Endothelial cell of umbilical vein (primary cell): ENCODE data around the gene CPB1. TPM values are rescaled to one million over a fixed set of nuclear protein-coding genes. Genes with fewer than 3 reads are reported as not detected.

Experiments
- BruUV-seq: library from RNA; stranded (reverse); fragments of 400-500 nt; replicated peaks from 2 replicates; lab custom pipeline; 2021; lab: Mats Ljungman, UMichigan
- CTCF ChIA-PET: fragments of 300-600, 350-600 bp; sonication (Branson Sonifier 250); formaldehyde crosslinking; loops from one replicate; lab custom pipeline; 2021; ENCODE audit warnings: antibody characterized with exemption, inconsistent platforms; lab: Charles Lee
- POLR2A ChIA-PET: fragments of 300-600, 350-600 bp; sonication (Branson Sonifier 250); formaldehyde crosslinking; loops from one replicate; lab custom pipeline; 2021; ENCODE audit warnings: antibody characterized with exemption, inconsistent platforms; lab: Charles Lee
- DNase-seq: peaks from one replicate; pipeline ENCODE4 v3.0.0-alpha.2; 2011; ENCODE audit warnings: low read depth, low spot score
- FAIRE-seq: peaks from 2 replicates; lab custom pipeline; 2011; peaks lifted over from hg19 to GRCh38; lab: Jason Lieb, UNC
- H2AFZ ChIP-seq: 2 replicates; pipeline ENCODE4 v1.6.0; 2012; ENCODE audit warnings: low read depth, low read length, control low read depth, inconsistent platforms
- H3K27ac ChIP-seq: 2 replicates; pipeline ENCODE4 v1.5.1; 2011; ENCODE audit warnings: low read depth, mild to moderate bottlenecking, control low read depth, low read length, moderate library complexity; ENCODE audit not compliant: insufficient read depth
- H3K27me3 ChIP-seq, 2 experiments: 2 replicates each; pipeline versions ENCODE4 v1.6.0 to v1.6.1; 2011; ENCODE audit warnings: low read length in 2 of 2, mixed read lengths in 1 of 2; ENCODE audit not compliant: control insufficient read depth in 2 of 2, insufficient read depth in 2 of 2
- H3K36me3 ChIP-seq, 2 experiments: 2 replicates in 1 of 2; 3 replicates in 1 of 2; pipeline ENCODE4 v1.5.1; 2011; ENCODE audit warnings: low read length in 2 of 2, mild to moderate bottlenecking in 1 of 2, moderate library complexity in 1 of 2; ENCODE audit not compliant: control insufficient read depth in 2 of 2, insufficient read depth in 2 of 2; ENCODE audit errors: extremely low read depth in 1 of 2
- H3K4me1 ChIP-seq: 3 replicates; pipeline ENCODE4 v1.5.1; 2011; ENCODE audit warnings: mild to moderate bottlenecking, low read length; ENCODE audit not compliant: control insufficient read depth, insufficient read depth; ENCODE audit errors: extremely low read depth
- H3K4me2 ChIP-seq: 2 replicates; pipeline ENCODE4 v1.6.1; 2011; ENCODE audit warnings: low read length, control low read depth, mixed read lengths; ENCODE audit not compliant: insufficient read depth
- H3K4me3 ChIP-seq, 3 experiments: fragments of 200-600 bp in 1 of 3; sonication (generic), shearing (Covaris generic) in 1 of 3; replicated peaks in 1 of 3; 2 replicates each; pipeline ENCODE4 v1.5.1; 2011 to 2016; ENCODE audit warnings: control low read depth in 3 of 3, low read length in 3 of 3, mild to moderate bottlenecking in 2 of 3, inconsistent platforms in 1 of 3, low read depth in 1 of 3, moderate library complexity in 1 of 3; ENCODE audit not compliant: insufficient read depth in 1 of 3
- H3K79me2 ChIP-seq: 2 replicates; pipeline ENCODE4 v1.6.0; 2012; ENCODE audit warnings: low read length, inconsistent platforms; ENCODE audit not compliant: control insufficient read depth, insufficient read depth
- H3K9ac ChIP-seq: replicated peaks from 2 replicates; pipeline ENCODE3; 2011; ENCODE audit warnings: low read length, control low read depth; ENCODE audit not compliant: insufficient read depth; ENCODE audit errors: extremely low read depth
- H3K9me1 ChIP-seq: replicated peaks from 3 replicates; pipeline ENCODE4 v1.6.0; 2011; ENCODE audit warnings: mild to moderate bottlenecking, low read length; ENCODE audit not compliant: control insufficient read depth, insufficient read depth; ENCODE audit errors: extremely low read depth
- H3K9me3 ChIP-seq: replicated peaks from 2 replicates; pipeline ENCODE4 v1.5.1; 2012; ENCODE audit warnings: low read length, inconsistent platforms; ENCODE audit not compliant: control insufficient read depth, insufficient read depth
- H4K20me1 ChIP-seq: replicated peaks from 2 replicates; pipeline ENCODE3; 2011; ENCODE audit warnings: mild to moderate bottlenecking, low read length; ENCODE audit not compliant: control insufficient read depth, insufficient read depth; ENCODE audit errors: extremely low read depth
- CTCF ChIP-seq, 2 donors: IDR thresholded peaks; 1 replicate in 1 of 2; 2 replicates in 1 of 2; pipeline ENCODE4 v1.5.1; 2011; ENCODE audit warnings: low read length in 2 of 2, mild to moderate bottlenecking in 2 of 2, moderate library complexity in 2 of 2, control low read depth in 1 of 2, inconsistent platforms in 1 of 2, low read depth in 1 of 2; ENCODE audit not compliant: insufficient read depth in 1 of 2; ENCODE audit errors: extremely low read depth in 1 of 2
- EZH2 ChIP-seq: IDR thresholded peaks from 2 replicates; pipeline ENCODE4 v1.6.1; 2012; ENCODE audit warnings: borderline replicate concordance, low read depth, mild to moderate bottlenecking, moderate library complexity, low read length, inconsistent platforms; ENCODE audit not compliant: severe bottlenecking
- FOS ChIP-seq: IDR thresholded peaks from 2 replicates; pipeline ENCODE4 v1.6.1; 2011; ENCODE audit warnings: mild to moderate bottlenecking, low read length, moderate library complexity, borderline replicate concordance; ENCODE audit not compliant: insufficient read depth
- GATA2 ChIP-seq: IDR thresholded peaks from 2 replicates; pipeline ENCODE4 v1.7.0; 2011; ENCODE audit warnings: low read depth, mild to moderate bottlenecking, moderate library complexity, mixed read lengths, low read length; ENCODE audit not compliant: insufficient read length, insufficient read depth
- JUN ChIP-seq: IDR thresholded peaks from 2 replicates; pipeline ENCODE4 v1.6.1; 2011; ENCODE audit warnings: borderline replicate concordance, low read depth; ENCODE audit not compliant: insufficient read length, insufficient read depth
- MAX ChIP-seq: IDR thresholded peaks from 2 replicates; pipeline ENCODE4 v1.6.1; 2011; ENCODE audit not compliant: insufficient read depth, insufficient read length
- MYC ChIP-seq: IDR thresholded peaks from one replicate; pipeline ENCODE4 v1.6.1; 2011; ENCODE audit warnings: mild to moderate bottlenecking, low read depth, low read length
- POLR2A ChIP-seq: IDR thresholded peaks from 2 replicates; pipeline ENCODE4 v1.6.1; 2012; ENCODE audit warnings: low read depth, mild to moderate bottlenecking, control low read depth, low read length
- POLR2AphosphoS5 ChIP-seq: IDR thresholded peaks from 2 replicates; pipeline ENCODE4 v1.6.1; 2012; ENCODE audit warnings: low read depth, mild to moderate bottlenecking, control low read depth, low read length, moderate library complexity; ENCODE audit not compliant: insufficient read depth
- dilution Hi-C: fragments of 300-500 bp; cut with MboI; formaldehyde crosslinking; loops from one replicate; pipeline ENCODE4 v1.15.0; 2019; ENCODE audit warnings: low sequenced_read_pairs; ENCODE audit not compliant: extremely low pct_ligation_motif_present
- intact Hi-C: fragments of 100-400 bp; cut with micrococcal nuclease; formaldehyde crosslinking; loops from one replicate; pipeline ENCODE4 v1.10.0; 2022
- polyA plus RNA-seq, 4 experiments: library from polyadenylated mRNA; depleted of rRNA in 3 of 4; stranded (reverse) in 3 of 4; unstranded in 1 of 4; fragments of >200 nt; gene quantifications; 2 replicates each; pipeline versions ENCODE4 v1.2.1 to v1.2.3, GENCODE V29; 2011 to 2012; ENCODE audit warnings: missing spikeins in 1 of 4
- total RNA-seq: library from RNA; stranded (reverse); gene quantifications from 2 replicates; pipeline ENCODE4 v1.2.3, GENCODE V29; 2021

The CPB1 gene
- total and polyA plus RNA-seq, 2 donors (not counting 3 experiments of a cell fraction or from before 2014, with no cell fraction given): not detected

GRCh38 chr3:148833223-148833622 lies 5.6 kb downstream of the CPB1 start:
- DNase-seq: no peak
- intact Hi-C loops (no loop called here), dilution Hi-C loops (no loop called here)
- H3K4me3 ChIP-seq: no peak overlapping the region
- H3K9me1 ChIP-seq: no peaks in the 10 kb centered on the region
- peaks cover 3 to 11% of the 10 kb centered on the region in 2 experiments for H3K27me3 ChIP-seq
- H3K79me2 ChIP-seq: no peaks in the 10 kb centered on the region
- no peaks in the 10 kb centered on the region for H4K20me1 ChIP-seq
- H3K4me2 ChIP-seq: no peak overlapping the region
- POLR2A ChIA-PET: no interaction called here
- no peaks in the 10 kb centered on the region for H3K9me3 ChIP-seq
- no peaks in the 10 kb centered on the region for H3K36me3 ChIP-seq
- CTCF ChIA-PET: no interaction called here
- no peaks in the 10 kb centered on the region for H3K4me1 ChIP-seq
- H2AFZ ChIP-seq: no peak overlapping the region
- no peak overlapping the region for H3K27ac ChIP-seq
- no peak for TF ChIP-seq MYC
- no peak for TF ChIP-seq POLR2AphosphoS5
- no peak for TF ChIP-seq EZH2
- no peak for TF ChIP-seq CTCF (IDR thresholded peaks at IDR 0.05; ENCODE audit: extremely low read depth in 1 of 2, insufficient read depth in 1 of 2, low read depth in 1 of 2, low read length in 2 of 2)
- TF ChIP-seq MAX: no peak
- TF ChIP-seq JUN: no peak
- no peak for TF ChIP-seq POLR2A
- no peak for TF ChIP-seq FOS
- no peak for TF ChIP-seq GATA2
- no TSS peak for BruUV-seq
- no peak for FAIRE-seq
- no peak overlapping the region for H3K9ac ChIP-seq
